Measurements from ENCODE around the gene SLC39A9. TPM values are rescaled to one million over a fixed set of nuclear protein-coding genes. Genes with fewer than 3 reads are reported as not detected.

Gene SLC39A9
- total and polyA plus RNA-seq, 4 donors, result 28.7 to 140 (median 43.1) TPM

- no peak for TF ChIP-seq ZBTB33 (IDR thresholded peaks at IDR 0.05)
These were observed 31.2 kb downstream of the SLC39A9 start (continued) for GRCh38 chr14:69429643-69430042.

GRCh38 chr14:69430306-69430939 is 31.9 kb downstream of the SLC39A9 start:
- no peak overlapping the region for H3K4me3 ChIP-seq (ENCODE audit: low read depth in 1 of 3, low read length in 3 of 3)

More at GRCh38 chr14:69430306-69430939, 31.9 kb downstream of the SLC39A9 start:
- DNase-seq (ENCODE audit: low spot score), result no peak
- Histone ChIP-seq H3K27ac (ENCODE audit: low read depth in 1 of 2, low read length in 2 of 2) (no peak overlapping the region), H3K4me1 (ENCODE audit: control insufficient read depth in 4 of 4, insufficient read depth in 4 of 4, low read length in 3 of 4) (peaks cover 0 to 7% (median 1%) of the 10 kb centered on the region in 4 donors), H3K9ac (ENCODE audit: low read depth in 1 of 2, low read length in 2 of 2) (no peak overlapping the region), H3K36me3 (ENCODE audit: control insufficient read depth in 4 of 4, insufficient read depth in 3 of 4, low read depth in 1 of 4, low read length in 3 of 4) (peaks cover 2 to 9% (median 7%) of the 10 kb centered on the region in 4 donors), H3K27me3 (ENCODE audit: control insufficient read depth in 4 of 4, insufficient read depth in 4 of 4, low read length in 3 of 4) (no peaks in the 10 kb centered on the region), H3K9me3 (ENCODE audit: control insufficient read depth in 4 of 4, low read length in 3 of 4) (no peaks in the 10 kb centered on the region)
- WGBS, result 34% methylated on average over 1 of the region's 1 CpG
- TF ChIP-seq ATF3 (IDR thresholded peaks at IDR 0.05) (no peak), RAD21 (IDR thresholded peaks at IDR 0.05) (no peak), YY1 (IDR thresholded peaks at IDR 0.05) (peak; percentile 37), HNF4G (IDR thresholded peaks at IDR 0.05) (no peak), FOXA2 (IDR thresholded peaks at IDR 0.05) (no peak), JUND (IDR thresholded peaks at IDR 0.05) (no peak), SP1 (IDR thresholded peaks at IDR 0.05) (peak; percentile 51), MAX (IDR thresholded peaks at IDR 0.05) (no peak), GABPA (IDR thresholded peaks at IDR 0.05 in 1 of 2, conservative IDR thresholded peaks at IDR 0.05 in 1 of 2) (no peak), RXRA (IDR thresholded peaks at IDR 0.05) (peak; percentile 31 to 48), REST (IDR thresholded peaks at IDR 0.05) (no peak), HNF4A (conservative IDR thresholded peaks at IDR 0.05) (peak; percentile 47 to 51), FOXA1 (IDR thresholded peaks at IDR 0.05) (no peak), EGR1 (IDR thresholded peaks at IDR 0.05; ENCODE audit: low read depth in 2 of 2) (no peak), CTCF (IDR thresholded peaks at IDR 0.05; ENCODE audit: low read depth, low read length, missing input control) (no peak)

Measured in liver (tissue), 9 donors.